Bronchial epithelial cell (primary cell): Measurements from ENCODE around the gene PARP2. TPM values are rescaled to one million over a fixed set of nuclear protein-coding genes. Genes with fewer than 3 reads are reported as not detected.

Experiments used
- DNase-seq: peaks from one replicate; pipeline ENCODE4 v3.0.0-alpha.2; 2010; ENCODE audit warnings: low read depth
- FAIRE-seq: peaks from 2 replicates; lab custom pipeline; 2011; peaks lifted over from hg19 to GRCh38; lab: Jason Lieb, UNC
- H3K27me3 ChIP-seq: 2 replicates; pipeline ENCODE4 v1.5.1; 2011; ENCODE audit warnings: low read length; ENCODE audit not compliant: control insufficient read depth, insufficient read depth
- H3K36me3 ChIP-seq: 2 replicates; pipeline ENCODE4 v1.5.1; 2011; ENCODE audit warnings: low read length; ENCODE audit not compliant: control insufficient read depth, insufficient read depth
- H3K4me3 ChIP-seq: 2 replicates; pipeline ENCODE4 v1.5.1; 2011; ENCODE audit warnings: mild to moderate bottlenecking, low read depth, low read length, control low read depth
- total RNA-seq: library from RNA; depleted of rRNA; stranded (reverse); fragments of >200 nt; gene quantifications from 2 replicates; pipeline ENCODE4 v1.2.1, GENCODE V29; 2014
- TF ChIP-seq, protein P1 (sequence below): IDR thresholded peaks from 2 replicates; pipeline ENCODE4 v1.5.1; 2011; ENCODE audit warnings: mild to moderate bottlenecking, moderate library complexity, low read length, control low read depth, inconsistent platforms; ENCODE audit not compliant: insufficient read depth, severe bottlenecking

Gene PARP2
- total RNA-seq, 1 donor from 2014 or later = 7.9 TPM

DNA sequence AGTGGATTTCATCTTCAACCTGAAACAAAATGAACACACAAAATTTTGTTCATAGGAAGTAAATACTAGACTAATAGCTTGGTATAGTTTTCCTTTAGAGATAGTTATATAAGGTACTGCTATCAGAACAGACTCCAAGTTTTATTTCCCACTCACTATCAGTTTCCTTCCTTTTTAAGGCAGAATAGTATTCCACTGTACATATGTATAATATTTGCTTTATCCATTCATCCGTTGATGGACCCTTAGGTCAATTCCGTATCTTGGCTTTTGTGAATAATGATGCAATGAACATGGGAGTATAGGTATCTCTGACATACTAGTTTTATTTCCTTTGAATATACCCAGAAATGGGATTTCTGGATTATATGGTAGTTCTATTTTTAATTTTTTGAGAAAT is 14.1 kb upstream of the PARP2 start:
- FAIRE-seq (no peak), DNase-seq (no peak)
- no peak overlapping the region for H3K4me3 ChIP-seq
- TF ChIP-seq, protein P1, sequence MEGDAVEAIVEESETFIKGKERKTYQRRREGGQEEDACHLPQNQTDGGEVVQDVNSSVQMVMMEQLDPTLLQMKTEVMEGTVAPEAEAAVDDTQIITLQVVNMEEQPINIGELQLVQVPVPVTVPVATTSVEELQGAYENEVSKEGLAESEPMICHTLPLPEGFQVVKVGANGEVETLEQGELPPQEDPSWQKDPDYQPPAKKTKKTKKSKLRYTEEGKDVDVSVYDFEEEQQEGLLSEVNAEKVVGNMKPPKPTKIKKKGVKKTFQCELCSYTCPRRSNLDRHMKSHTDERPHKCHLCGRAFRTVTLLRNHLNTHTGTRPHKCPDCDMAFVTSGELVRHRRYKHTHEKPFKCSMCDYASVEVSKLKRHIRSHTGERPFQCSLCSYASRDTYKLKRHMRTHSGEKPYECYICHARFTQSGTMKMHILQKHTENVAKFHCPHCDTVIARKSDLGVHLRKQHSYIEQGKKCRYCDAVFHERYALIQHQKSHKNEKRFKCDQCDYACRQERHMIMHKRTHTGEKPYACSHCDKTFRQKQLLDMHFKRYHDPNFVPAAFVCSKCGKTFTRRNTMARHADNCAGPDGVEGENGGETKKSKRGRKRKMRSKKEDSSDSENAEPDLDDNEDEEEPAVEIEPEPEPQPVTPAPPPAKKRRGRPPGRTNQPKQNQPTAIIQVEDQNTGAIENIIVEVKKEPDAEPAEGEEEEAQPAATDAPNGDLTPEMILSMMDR = no peak
- peaks cover 5% of the 10 kb centered on the region for H3K36me3 ChIP-seq
- no peaks in the 10 kb centered on the region for H3K27me3 ChIP-seq

DNA sequence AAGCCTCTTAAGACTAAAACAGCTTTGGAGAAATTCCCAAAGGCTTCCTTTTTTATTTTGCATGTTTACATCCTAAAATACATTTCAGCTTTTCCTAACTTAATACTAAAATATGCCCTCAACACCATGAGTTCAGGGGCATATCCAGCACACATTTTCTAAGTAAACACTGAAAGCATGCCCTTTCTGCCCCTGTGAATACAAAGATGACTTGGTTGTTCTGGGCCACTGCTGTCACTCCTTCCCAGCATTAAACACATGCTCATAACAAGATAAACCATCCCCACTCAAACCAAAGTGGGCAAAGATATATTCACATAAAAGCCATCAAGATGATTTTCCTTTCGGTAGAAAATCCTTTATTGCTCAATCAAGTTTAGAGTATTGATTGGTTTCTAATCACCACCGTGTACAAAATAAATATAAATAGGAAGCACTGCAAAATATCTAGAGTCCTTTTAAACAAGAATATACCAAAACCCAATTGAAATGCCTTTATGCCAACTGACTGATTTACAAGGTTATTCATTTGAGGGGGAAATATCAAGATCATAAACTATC is 12.3 kb upstream of the PARP2 start:
- Histone ChIP-seq H3K4me3 (no peak overlapping the region), H3K36me3 (peaks cover 3% of the 10 kb centered on the region), H3K27me3 (no peaks in the 10 kb centered on the region)
- FAIRE-seq (no peak), DNase-seq (no peak)
- TF ChIP-seq, protein P1 = no peak

DNA sequence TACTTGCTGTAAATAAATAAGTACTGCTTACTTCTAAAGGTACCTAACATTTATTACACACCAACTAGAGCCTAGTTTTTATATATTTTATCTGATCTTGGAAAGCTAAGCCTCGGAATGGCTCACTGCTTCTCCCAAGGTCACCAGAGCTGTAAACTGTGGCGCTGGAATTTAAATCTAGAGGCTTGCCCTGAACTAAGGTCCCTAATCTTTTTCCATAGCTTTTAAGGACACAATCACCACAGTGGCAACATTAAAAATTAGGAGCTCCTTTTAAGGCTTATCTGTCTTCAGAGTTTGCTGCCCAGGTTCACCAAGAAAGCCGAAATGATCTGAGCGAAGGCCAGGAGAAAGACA is 11.0 kb upstream of the PARP2 start:
- Histone ChIP-seq H3K27me3 (no peaks in the 10 kb centered on the region), H3K36me3 (peaks cover 1% of the 10 kb centered on the region), H3K4me3 (peak overlapping the region; percentile 46)
- TF ChIP-seq, protein P1 = no peak
- FAIRE-seq (no peak), DNase-seq (no peak)

DNA sequence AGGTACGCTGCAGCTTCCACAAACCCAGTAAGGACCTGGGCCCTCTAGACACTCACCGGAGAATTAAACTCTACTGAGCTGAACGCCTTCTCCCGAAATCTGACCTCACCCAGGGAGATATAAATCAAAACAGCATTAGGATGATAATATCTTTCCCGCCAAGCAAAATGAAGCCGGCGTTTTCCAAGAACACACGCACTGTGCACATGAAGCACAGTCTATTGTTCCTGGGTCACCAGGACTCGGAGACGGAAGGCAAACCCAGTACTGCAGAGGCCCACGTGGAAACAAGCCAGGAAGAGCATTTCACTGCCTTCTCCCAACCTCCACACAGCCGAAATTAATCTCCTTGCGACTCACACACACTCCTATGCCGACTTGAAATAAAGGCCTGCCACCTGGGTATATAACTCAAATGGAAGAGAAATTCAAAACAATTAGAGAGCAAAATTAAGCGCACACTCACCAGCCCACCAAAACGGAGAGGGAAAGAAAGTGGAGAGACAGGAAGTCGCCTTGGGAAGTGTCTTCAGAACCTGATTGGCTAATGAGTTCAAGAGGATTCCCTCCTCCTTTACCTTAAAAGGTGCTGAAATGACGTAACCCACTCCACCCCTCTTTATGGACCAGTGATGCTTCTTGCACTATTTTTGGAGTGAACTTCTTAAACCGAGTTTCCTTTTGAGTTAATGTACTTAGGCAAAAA is 10.5 kb upstream of the PARP2 start, which contains the start of gene CCNB1IP1:
Gene CCNB1IP1 (minus strand): TSS at position 492 of the 706 bp plus-strand sequence. CDS start 16,756 bp downstream, outside the sequence.
- FAIRE-seq = peak; percentile 58
- peak within 1 kb of the TSS; percentile 46 for H3K4me3 ChIP-seq
- peaks cover 1% of the 10 kb centered on the region for H3K36me3 ChIP-seq
- TF ChIP-seq, protein P1 = no peak
- H3K27me3 ChIP-seq = no peaks in the 10 kb centered on the region
- DNase-seq = peak; percentile 94

DNA sequence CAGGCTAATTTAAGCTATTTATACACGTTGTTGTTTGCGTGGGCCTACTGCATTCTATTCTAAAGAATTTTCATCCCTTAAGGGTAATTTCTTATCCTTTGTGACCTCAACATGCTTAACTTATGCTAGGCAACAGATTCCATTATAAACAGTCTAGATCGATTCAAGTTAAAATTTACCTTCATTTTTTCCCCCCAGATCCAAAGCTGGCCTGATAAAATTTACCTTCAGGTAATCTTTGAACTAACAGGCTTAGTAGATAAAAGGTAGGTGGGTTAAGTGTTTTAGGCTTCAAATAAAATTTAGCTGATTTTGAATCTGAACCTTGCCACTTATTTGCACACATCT is 10.0 kb upstream of the PARP2 start:
- TF ChIP-seq, protein P1 = no peak
- FAIRE-seq = no peak
- DNase-seq = no peak
- H3K27me3 ChIP-seq = no peaks in the 10 kb centered on the region
- H3K36me3 ChIP-seq = peaks cover 1% of the 10 kb centered on the region
- H3K4me3 ChIP-seq = no peak overlapping the region
